ENCODE measurements around the gene DNMT3L.
"Not testable (repeated sequence)": the region's sequence is repeated elsewhere in the genome, so short reads cannot be mapped to it uniquely, and the experiment has no call there.

The DNMT3L gene

GRCh38 chr21:44260066-44260465, 1.6 kb downstream of the DNMT3L start:
- Histone ChIP-seq H3K4me1 (ENCODE audit: control insufficient read depth, insufficient read depth, low read length) (peaks cover 9% of the 10 kb centered on the region), H3K4me3 (ENCODE audit: low read depth, low read length) (no peak overlapping the region), H3K27ac (ENCODE audit: low read depth, low read length) (no peak overlapping the region), H3K36me3 (ENCODE audit: control insufficient read depth, insufficient read depth, low read length) (no peaks in the 10 kb centered on the region), H3K9ac (ENCODE audit: low read depth, low read length) (no peak overlapping the region), H3K27me3 (ENCODE audit: control insufficient read depth, insufficient read depth, low read length) (no peaks in the 10 kb centered on the region), H3K9me3 (ENCODE audit: control insufficient read depth, insufficient read depth, low read length) (no peaks in the 10 kb centered on the region)

GRCh38 chr21:44259082-44259705, 2.5 kb downstream of the DNMT3L start:
- H3K4me1 ChIP-seq (ENCODE audit: control insufficient read depth, insufficient read depth, low read length) = peaks cover 9% of the 10 kb centered on the region
- H3K9ac ChIP-seq (ENCODE audit: low read depth, low read length) = no peak overlapping the region
- H3K9me3 ChIP-seq (ENCODE audit: control insufficient read depth, insufficient read depth, low read length) = no peaks in the 10 kb centered on the region
- no peaks in the 10 kb centered on the region for H3K27me3 ChIP-seq (ENCODE audit: control insufficient read depth, insufficient read depth, low read length)
- H3K27ac ChIP-seq (ENCODE audit: low read depth, low read length) = no peak overlapping the region
- no peak overlapping the region for H3K4me3 ChIP-seq (ENCODE audit: low read depth, low read length)
- no peaks in the 10 kb centered on the region for H3K36me3 ChIP-seq (ENCODE audit: control insufficient read depth, insufficient read depth, low read length)

DNA sequence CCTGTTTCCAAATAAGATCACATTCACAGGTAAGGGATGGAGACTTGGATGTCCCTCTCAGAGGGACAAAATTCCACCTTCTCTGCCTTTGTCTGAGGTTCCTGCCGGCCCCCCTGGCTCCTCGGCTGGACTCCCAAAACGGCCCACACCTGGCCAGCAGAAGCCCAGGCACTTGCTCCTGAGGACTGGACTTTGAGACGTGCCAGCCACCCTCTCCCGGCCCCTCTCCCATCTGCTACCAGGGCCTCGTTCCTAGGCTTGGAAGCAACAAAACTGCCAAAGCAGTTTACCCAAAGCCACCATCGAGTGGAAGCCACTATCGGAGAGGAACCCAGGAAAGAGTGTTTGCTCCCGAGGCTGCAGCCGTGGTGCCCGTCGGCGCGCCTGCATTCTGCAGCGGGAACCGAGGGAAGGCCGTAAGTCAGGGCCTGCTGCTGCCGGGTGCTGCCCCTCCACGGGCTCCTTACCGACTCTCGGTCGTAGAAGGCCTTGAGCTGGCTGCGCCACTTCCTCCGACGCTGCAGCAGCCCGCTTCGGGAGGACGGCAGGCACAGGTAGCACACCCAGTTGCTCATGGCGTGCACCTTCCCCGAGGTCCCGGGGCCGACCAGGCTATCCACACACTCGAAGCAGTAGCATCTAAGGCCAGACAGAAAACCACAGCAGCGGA, 3.5 kb downstream of the DNMT3L start:
- no peak overlapping the region for H3K27ac ChIP-seq (ENCODE audit: low read depth, low read length)
- H3K9ac ChIP-seq (ENCODE audit: low read depth, low read length) = no peak overlapping the region
- H3K4me1 ChIP-seq (ENCODE audit: control insufficient read depth, insufficient read depth, low read length) = peaks cover 1% of the 10 kb centered on the region; the same call in 1 of the 2 replicates
- no peaks in the 10 kb centered on the region for H3K27me3 ChIP-seq (ENCODE audit: control insufficient read depth, insufficient read depth, low read length)
- no peaks in the 10 kb centered on the region for H3K9me3 ChIP-seq (ENCODE audit: control insufficient read depth, insufficient read depth, low read length)
- H3K36me3 ChIP-seq (ENCODE audit: control insufficient read depth, insufficient read depth, low read length) = no peaks in the 10 kb centered on the region
- no peak overlapping the region for H3K4me3 ChIP-seq (ENCODE audit: low read depth, low read length)

- no peaks in the 10 kb centered on the region for H3K4me1 ChIP-seq (ENCODE audit: control insufficient read depth, insufficient read depth, low read length)
- H3K9me3 ChIP-seq (ENCODE audit: control insufficient read depth, insufficient read depth, low read length) = no peaks in the 10 kb centered on the region
- no peak overlapping the region for H3K27ac ChIP-seq (ENCODE audit: low read depth, low read length)
- no peak overlapping the region for H3K9ac ChIP-seq (ENCODE audit: low read depth, low read length)
- H3K36me3 ChIP-seq (ENCODE audit: control insufficient read depth, insufficient read depth, low read length) = no peaks in the 10 kb centered on the region
- H3K27me3 ChIP-seq (ENCODE audit: control insufficient read depth, insufficient read depth, low read length) = no peaks in the 10 kb centered on the region
- no peak overlapping the region for H3K4me3 ChIP-seq (ENCODE audit: low read depth, low read length)
These were observed 6.2 kb downstream of the DNMT3L start for GRCh38 chr21:44255511-44255981.

GRCh38 chr21:44253832-44254710, 7.6 kb downstream of the DNMT3L start:
- Histone ChIP-seq H3K9me3 (ENCODE audit: control insufficient read depth, insufficient read depth, low read length) (no peaks in the 10 kb centered on the region), H3K27ac (ENCODE audit: low read depth, low read length) (no peak overlapping the region), H3K4me3 (ENCODE audit: low read depth, low read length) (no peak overlapping the region), H3K9ac (ENCODE audit: low read depth, low read length) (no peak overlapping the region), H3K27me3 (ENCODE audit: control insufficient read depth, insufficient read depth, low read length) (no peaks in the 10 kb centered on the region), H3K36me3 (ENCODE audit: control insufficient read depth, insufficient read depth, low read length) (no peaks in the 10 kb centered on the region), H3K4me1 (ENCODE audit: control insufficient read depth, insufficient read depth, low read length) (no peaks in the 10 kb centered on the region)

- not testable (repeated sequence) for H3K4me1 ChIP-seq (ENCODE audit: control insufficient read depth, insufficient read depth, low read length); H3K36me3 ChIP-seq (ENCODE audit: control insufficient read depth, insufficient read depth, low read length); H3K27me3 ChIP-seq (ENCODE audit: control insufficient read depth, insufficient read depth, low read length); H3K4me3 ChIP-seq (ENCODE audit: low read depth, low read length); H3K9ac ChIP-seq (ENCODE audit: low read depth, low read length); H3K9me3 ChIP-seq (ENCODE audit: control insufficient read depth, insufficient read depth, low read length); H3K27ac ChIP-seq (ENCODE audit: low read depth, low read length)
These were observed 12.3 kb downstream of the DNMT3L start for GRCh38 chr21:44249204-44250037.

DNA sequence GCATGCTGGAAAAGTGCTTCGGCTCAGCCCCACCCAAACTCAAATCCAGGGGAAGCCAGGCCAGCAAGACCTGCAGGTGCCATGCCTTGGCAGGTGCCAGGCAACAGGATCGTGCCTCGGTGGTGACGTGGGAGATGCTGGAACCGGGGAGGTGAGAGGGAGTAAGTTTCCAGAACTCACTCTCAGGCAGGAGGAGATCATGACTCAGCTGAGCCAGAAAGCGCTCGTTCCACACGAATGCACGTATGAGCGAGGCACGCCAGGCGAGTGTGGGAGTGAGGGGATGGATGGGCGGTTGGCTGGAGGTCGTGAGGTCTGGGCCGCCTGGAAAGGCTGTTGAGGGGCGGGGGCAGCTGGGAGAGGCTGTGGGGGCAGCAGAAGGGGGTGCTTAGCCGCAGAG, 13.8 kb downstream of the DNMT3L start:
- not testable (repeated sequence) for H3K9ac ChIP-seq (ENCODE audit: low read depth, low read length); H3K36me3 ChIP-seq (ENCODE audit: control insufficient read depth, insufficient read depth, low read length); H3K4me1 ChIP-seq (ENCODE audit: control insufficient read depth, insufficient read depth, low read length); H3K9me3 ChIP-seq (ENCODE audit: control insufficient read depth, insufficient read depth, low read length); H3K27ac ChIP-seq (ENCODE audit: low read depth, low read length); H3K27me3 ChIP-seq (ENCODE audit: control insufficient read depth, insufficient read depth, low read length); H3K4me3 ChIP-seq (ENCODE audit: low read depth, low read length)

DNA sequence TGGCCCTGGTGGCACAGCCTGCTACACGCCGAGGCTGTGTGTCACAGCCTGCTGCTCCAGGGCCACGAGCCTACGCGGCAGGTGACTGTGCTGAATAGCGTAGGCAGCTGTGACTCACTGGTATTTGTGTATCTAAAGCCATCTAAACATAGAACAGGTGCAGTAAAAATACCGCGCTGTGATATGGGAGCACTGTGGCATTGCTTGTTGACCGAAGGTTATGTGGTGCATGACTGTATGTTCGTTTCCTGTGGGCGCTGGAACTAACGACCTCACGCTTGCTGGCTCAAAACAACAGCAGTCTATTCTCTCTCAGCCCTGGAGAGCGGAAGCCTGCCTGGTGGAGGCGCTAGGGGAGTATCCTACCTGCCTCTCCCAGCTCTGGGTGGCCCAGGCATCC, 17.7 kb downstream of the DNMT3L start:
- not testable (repeated sequence) for H3K27ac ChIP-seq (ENCODE audit: low read depth, low read length); H3K9me3 ChIP-seq (ENCODE audit: control insufficient read depth, insufficient read depth, low read length); H3K4me1 ChIP-seq (ENCODE audit: control insufficient read depth, insufficient read depth, low read length); H3K4me3 ChIP-seq (ENCODE audit: low read depth, low read length); H3K9ac ChIP-seq (ENCODE audit: low read depth, low read length); H3K27me3 ChIP-seq (ENCODE audit: control insufficient read depth, insufficient read depth, low read length); H3K36me3 ChIP-seq (ENCODE audit: control insufficient read depth, insufficient read depth, low read length)

DNA sequence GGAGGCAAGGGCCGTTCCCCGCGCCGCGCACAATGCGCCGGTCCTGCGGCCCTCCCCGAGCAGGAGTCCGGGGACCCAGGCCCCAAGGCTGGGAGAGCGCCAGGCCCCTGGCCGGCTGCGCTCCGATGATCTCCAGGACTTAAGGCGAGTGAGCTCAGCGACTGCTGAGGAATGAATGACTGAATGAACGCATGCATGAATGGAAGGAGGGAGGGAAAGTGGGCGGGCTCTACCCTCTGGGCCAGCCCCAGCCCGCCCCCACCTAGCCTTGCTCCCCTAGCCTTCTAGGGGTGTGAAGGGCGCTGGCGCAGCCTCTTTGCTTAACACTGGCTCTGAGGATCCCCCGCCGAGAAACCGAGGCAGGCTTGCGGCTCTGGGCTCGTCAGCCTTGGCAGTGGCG, 20.4 kb downstream of the DNMT3L start:
- H3K4me1 ChIP-seq (ENCODE audit: control insufficient read depth, insufficient read depth, low read length); H3K4me3 ChIP-seq (ENCODE audit: low read depth, low read length); H3K27ac ChIP-seq (ENCODE audit: low read depth, low read length); H3K9me3 ChIP-seq (ENCODE audit: control insufficient read depth, insufficient read depth, low read length); H3K27me3 ChIP-seq (ENCODE audit: control insufficient read depth, insufficient read depth, low read length); H3K36me3 ChIP-seq (ENCODE audit: control insufficient read depth, insufficient read depth, low read length); H3K9ac ChIP-seq (ENCODE audit: low read depth, low read length): not testable (repeated sequence)

- H3K9ac ChIP-seq (ENCODE audit: low read depth, low read length); H3K27ac ChIP-seq (ENCODE audit: low read depth, low read length); H3K4me3 ChIP-seq (ENCODE audit: low read depth, low read length); H3K9me3 ChIP-seq (ENCODE audit: control insufficient read depth, insufficient read depth, low read length); H3K4me1 ChIP-seq (ENCODE audit: control insufficient read depth, insufficient read depth, low read length); H3K27me3 ChIP-seq (ENCODE audit: control insufficient read depth, insufficient read depth, low read length); H3K36me3 ChIP-seq (ENCODE audit: control insufficient read depth, insufficient read depth, low read length): not testable (repeated sequence)
These were observed 20.9 kb downstream of the DNMT3L start, which contains the start of gene ICOSLG for GRCh38 chr21:44240842-44241241. Gene ICOSLG (minus strand): TSS chr21:44240943. CDS start chr21:44240817, 126 bp downstream.
